ENCODE results near the gene MAP3K1. TPM values are rescaled to one million over a fixed set of nuclear protein-coding genes. Genes with fewer than 3 reads are reported as not detected.

Gene MAP3K1
- total and polyA plus RNA-seq, 9 of the 15 experiments (the other 6 are each of a cell fraction or from before 2014, with no cell fraction given) = 3.9 to 13.9 (median 7.5) TPM

DNA sequence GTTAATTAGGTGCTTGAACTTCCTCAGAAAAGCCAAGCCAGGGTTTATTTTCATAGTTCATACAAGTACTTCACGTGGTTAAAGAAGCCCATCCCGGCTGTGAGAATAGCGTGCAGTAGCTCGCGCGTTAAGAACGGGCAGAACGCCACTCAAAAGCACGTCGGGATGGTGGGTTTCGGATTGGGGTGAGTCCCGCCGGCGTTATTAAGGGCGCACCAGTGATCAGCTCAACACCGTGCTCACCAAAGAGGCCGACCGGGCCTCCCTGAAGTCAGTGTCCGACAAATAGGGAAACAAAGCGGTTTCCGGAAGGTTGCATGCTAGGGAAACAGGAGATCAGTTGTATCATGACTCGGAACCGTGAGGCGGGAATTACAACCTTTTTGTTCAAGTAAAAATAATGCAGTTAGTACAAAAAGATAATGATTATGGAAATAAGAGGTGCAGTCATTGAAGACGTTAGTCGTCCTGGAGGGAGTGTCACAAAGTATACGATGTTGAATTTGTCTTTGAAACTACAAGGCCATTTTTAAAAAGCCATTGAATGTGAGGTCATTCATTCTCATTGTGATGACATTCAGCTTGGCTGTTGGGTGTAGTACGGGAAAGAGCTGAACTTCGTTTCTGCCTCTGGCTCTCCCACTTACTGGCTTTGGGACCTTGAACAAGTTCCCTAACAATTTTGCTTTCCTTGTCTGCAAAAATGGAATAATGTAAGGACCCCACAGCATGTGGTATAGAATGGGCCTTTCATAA lies 95.0 kb downstream of the MAP3K1 start (continued):
- TF ChIP-seq TEAD4 (IDR thresholded peaks at IDR 0.05; ENCODE audit: low read length) (0 out of 2 replicates have a peak, but pooled peaks have one; percentile 5), TEAD4 (CRISPR knock-in tag; IDR thresholded peaks at IDR 0.05; ENCODE audit: borderline replicate concordance) (no peak), EP400 (IDR thresholded peaks at IDR 0.05) (peak; percentile 95), KAT8 (IDR thresholded peaks at IDR 0.05; ENCODE audit: low read depth) (no peak), HNRNPUL1 (IDR thresholded peaks at IDR 0.05; ENCODE audit: low read length) (no peak), KDM4B (IDR thresholded peaks at IDR 0.05; ENCODE audit: borderline replicate concordance in 2 of 2, low read depth in 1 of 2) (no peak), OTX1 (CRISPR knock-in tag; IDR thresholded peaks at IDR 0.05) (0 out of 2 replicates have a peak, but pooled peaks have one; percentile 15), BRD9 (IDR thresholded peaks at IDR 0.05; ENCODE audit: low read depth, partially characterized antibody) (peak; percentile 59), ZKSCAN8 (CRISPR knock-in tag; IDR thresholded peaks at IDR 0.05) (no peak), ZNF79 (CRISPR knock-in tag; IDR thresholded peaks at IDR 0.05; ENCODE audit: low read depth) (no peak), ZNF146 (CRISPR knock-in tag; IDR thresholded peaks at IDR 0.05; ENCODE audit: unreplicated experiment) (peak; percentile 10), SAFB2 (IDR thresholded peaks at IDR 0.05; ENCODE audit: borderline replicate concordance, low read depth, low read length, severe bottlenecking) (no peak), RBM39 (optimal IDR thresholded peaks at IDR 0.05; ENCODE audit: low read depth, low read length) (peak; percentile 3), ETS2 (tag; IDR thresholded peaks at IDR 0.05; ENCODE audit: borderline replicate concordance, poor library complexity, severe bottlenecking) (no peak), EZH2 (IDR thresholded peaks at IDR 0.05; ENCODE audit: borderline replicate concordance, low read depth, low read length) (no peak), EHMT2 (IDR thresholded peaks at IDR 0.05) (no peak), SIN3A (IDR thresholded peaks at IDR 0.05; ENCODE audit: borderline replicate concordance in 2 of 2, control insufficient read depth in 1 of 2, low read depth in 2 of 2, low read length in 2 of 2) (peak in 1 of 2 experiments; percentile 10; a peak in 1 of 4 replicates), ZNF507 (tag; conservative IDR thresholded peaks at IDR 0.05) (no peak)
- TF ChIP-seq, protein P1, sequence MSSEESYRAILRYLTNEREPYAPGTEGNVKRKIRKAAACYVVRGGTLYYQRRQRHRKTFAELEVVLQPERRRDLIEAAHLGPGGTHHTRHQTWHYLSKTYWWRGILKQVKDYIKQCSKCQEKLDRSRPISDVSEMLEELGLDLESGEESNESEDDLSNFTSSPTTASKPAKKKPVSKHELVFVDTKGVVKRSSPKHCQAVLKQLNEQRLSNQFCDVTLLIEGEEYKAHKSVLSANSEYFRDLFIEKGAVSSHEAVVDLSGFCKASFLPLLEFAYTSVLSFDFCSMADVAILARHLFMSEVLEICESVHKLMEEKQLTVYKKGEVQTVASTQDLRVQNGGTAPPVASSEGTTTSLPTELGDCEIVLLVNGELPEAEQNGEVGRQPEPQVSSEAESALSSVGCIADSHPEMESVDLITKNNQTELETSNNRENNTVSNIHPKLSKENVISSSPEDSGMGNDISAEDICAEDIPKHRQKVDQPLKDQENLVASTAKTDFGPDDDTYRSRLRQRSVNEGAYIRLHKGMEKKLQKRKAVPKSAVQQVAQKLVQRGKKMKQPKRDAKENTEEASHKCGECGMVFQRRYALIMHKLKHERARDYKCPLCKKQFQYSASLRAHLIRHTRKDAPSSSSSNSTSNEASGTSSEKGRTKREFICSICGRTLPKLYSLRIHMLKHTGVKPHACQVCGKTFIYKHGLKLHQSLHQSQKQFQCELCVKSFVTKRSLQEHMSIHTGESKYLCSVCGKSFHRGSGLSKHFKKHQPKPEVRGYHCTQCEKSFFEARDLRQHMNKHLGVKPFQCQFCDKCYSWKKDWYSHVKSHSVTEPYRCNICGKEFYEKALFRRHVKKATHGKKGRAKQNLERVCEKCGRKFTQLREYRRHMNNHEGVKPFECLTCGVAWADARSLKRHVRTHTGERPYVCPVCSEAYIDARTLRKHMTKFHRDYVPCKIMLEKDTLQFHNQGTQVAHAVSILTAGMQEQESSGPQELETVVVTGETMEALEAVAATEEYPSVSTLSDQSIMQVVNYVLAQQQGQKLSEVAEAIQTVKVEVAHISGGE (CRISPR knock-in tag; IDR thresholded peaks at IDR 0.05) = peak in 1 of 3 experiments; percentile 67; a peak in 2 of 6 replicates
- TF ChIP-seq, protein P2, sequence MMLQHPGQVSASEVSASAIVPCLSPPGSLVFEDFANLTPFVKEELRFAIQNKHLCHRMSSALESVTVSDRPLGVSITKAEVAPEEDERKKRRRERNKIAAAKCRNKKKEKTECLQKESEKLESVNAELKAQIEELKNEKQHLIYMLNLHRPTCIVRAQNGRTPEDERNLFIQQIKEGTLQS (IDR thresholded peaks at IDR 0.05) = peak; percentile 63
- TF ChIP-seq, protein P2 (CRISPR knock-in tag; conservative IDR thresholded peaks at IDR 0.05) = no peak
- TF ChIP-seq, protein P3, sequence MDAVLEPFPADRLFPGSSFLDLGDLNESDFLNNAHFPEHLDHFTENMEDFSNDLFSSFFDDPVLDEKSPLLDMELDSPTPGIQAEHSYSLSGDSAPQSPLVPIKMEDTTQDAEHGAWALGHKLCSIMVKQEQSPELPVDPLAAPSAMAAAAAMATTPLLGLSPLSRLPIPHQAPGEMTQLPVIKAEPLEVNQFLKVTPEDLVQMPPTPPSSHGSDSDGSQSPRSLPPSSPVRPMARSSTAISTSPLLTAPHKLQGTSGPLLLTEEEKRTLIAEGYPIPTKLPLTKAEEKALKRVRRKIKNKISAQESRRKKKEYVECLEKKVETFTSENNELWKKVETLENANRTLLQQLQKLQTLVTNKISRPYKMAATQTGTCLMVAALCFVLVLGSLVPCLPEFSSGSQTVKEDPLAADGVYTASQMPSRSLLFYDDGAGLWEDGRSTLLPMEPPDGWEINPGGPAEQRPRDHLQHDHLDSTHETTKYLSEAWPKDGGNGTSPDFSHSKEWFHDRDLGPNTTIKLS (IDR thresholded peaks at IDR 0.05; ENCODE audit: borderline replicate concordance, low read depth) = 0 out of 2 replicates have a peak, but pooled peaks have one; percentile 34
